ENCODE results near the gene RASL12.
"Not testable (repeated sequence)": the region's sequence is repeated elsewhere in the genome, so short reads cannot be mapped to it uniquely, and the experiment has no call there.

RASL12 gene

GRCh38 chr15:65026756-65027155 is 41.0 kb downstream of the RASL12 start:
- DNase-seq = no peak

- no peak for DNase-seq
Observed at GRCh38 chr15:65021488-65021887, 46.3 kb downstream of the RASL12 start.

GRCh38 chr15:65020419-65020818 is 47.4 kb downstream of the RASL12 start:
- DNase-seq = no peak

GRCh38 chr15:65011198-65011597 is 56.6 kb downstream of the RASL12 start:
- not testable (repeated sequence) for DNase-seq

- no peak for DNase-seq
Observed at GRCh38 chr15:65008983-65009382, 58.8 kb downstream of the RASL12 start.

- no peak for DNase-seq
Observed at GRCh38 chr15:65006876-65007275, 60.9 kb downstream of the RASL12 start.

GRCh38 chr15:65004993-65005392 is 62.8 kb downstream of the RASL12 start:
- DNase-seq = no peak

All from fibroblast of skin of scalp (primary cell).